Cardiac fibroblast (primary cell): ENCODE data around the gene ZNF365.

Experiments used
- DNase-seq, 2 donors: peaks; one replicate each; pipeline versions ENCODE4 v3.0.0 to v3.0.0-alpha.2; 2010; ENCODE audit warnings: low read depth in 2 of 2
- H3K4me3 ChIP-seq, 2 donors: replicated peaks in 1 of 2; 1 replicate in 1 of 2; 2 replicates in 1 of 2; pipeline ENCODE4 v1.5.1; 2011; ENCODE audit warnings: low read depth in 2 of 2, low read length in 2 of 2, mild to moderate bottlenecking in 2 of 2, moderate library complexity in 1 of 2
- TF ChIP-seq, protein P1 (sequence below): IDR thresholded peaks from one replicate; pipeline ENCODE4 v1.5.1; 2011; ENCODE audit warnings: low read depth, mild to moderate bottlenecking, low read length, inconsistent platforms

The ZNF365 gene

DNA sequence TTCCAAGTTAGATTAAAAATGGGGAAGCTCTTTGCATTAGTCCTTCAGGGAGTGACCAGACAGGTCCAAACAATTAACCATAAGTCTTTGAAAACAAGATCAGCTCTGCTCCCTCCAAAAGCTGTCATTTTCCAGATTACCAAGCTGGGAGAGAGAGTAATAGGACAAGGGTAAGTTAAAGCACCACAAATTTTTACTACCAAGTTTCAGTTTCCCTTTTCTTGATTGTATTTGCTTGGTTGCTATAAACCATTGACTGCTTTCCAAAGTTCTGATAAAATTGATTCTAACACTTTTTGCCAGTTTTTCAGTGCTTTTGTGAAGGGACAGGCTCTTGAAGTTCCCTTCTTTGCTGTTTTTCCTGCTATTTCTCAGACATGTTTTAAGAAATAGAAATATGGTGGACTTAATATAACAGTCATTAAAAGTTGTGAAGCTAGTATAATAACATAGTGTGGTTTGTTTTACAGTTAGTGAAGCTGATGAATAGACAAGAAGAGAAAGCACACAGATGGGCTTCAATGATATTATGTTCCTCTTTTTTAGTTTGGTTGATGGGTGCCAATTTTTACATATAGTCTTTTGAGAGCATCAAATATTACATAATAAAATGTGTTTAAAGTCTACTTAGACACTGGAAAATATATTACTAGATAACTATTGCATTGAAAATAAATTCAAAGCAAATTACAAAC lies 40.0 kb upstream of the ZNF365 start:
- H3K4me3 ChIP-seq, result no peak overlapping the region
- TF ChIP-seq, protein P1, sequence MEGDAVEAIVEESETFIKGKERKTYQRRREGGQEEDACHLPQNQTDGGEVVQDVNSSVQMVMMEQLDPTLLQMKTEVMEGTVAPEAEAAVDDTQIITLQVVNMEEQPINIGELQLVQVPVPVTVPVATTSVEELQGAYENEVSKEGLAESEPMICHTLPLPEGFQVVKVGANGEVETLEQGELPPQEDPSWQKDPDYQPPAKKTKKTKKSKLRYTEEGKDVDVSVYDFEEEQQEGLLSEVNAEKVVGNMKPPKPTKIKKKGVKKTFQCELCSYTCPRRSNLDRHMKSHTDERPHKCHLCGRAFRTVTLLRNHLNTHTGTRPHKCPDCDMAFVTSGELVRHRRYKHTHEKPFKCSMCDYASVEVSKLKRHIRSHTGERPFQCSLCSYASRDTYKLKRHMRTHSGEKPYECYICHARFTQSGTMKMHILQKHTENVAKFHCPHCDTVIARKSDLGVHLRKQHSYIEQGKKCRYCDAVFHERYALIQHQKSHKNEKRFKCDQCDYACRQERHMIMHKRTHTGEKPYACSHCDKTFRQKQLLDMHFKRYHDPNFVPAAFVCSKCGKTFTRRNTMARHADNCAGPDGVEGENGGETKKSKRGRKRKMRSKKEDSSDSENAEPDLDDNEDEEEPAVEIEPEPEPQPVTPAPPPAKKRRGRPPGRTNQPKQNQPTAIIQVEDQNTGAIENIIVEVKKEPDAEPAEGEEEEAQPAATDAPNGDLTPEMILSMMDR, result no peak
- no peak for DNase-seq

DNA sequence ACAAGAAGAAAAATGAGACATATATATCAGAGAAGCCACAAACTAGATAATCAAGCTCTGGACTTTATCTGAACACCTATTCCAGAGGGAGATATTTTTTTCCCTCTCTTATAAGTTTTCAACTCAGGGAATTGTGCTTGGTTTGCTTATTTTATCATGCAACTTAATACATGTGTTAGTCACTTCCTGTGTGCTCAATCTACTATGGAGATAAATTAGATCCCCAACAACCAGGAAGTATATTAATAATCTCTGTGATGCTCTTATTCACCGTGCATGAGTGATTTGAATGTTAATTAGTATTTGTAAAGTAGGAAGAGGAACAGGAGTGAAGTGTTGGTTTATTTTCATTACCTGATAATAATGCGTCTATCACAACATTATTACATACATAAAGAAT lies 38.8 kb upstream of the ZNF365 start:
- H3K4me3 ChIP-seq, result no peak overlapping the region
- TF ChIP-seq, protein P1, result no peak
- DNase-seq, result peak in 1 of 2 donors; percentile 18

DNA sequence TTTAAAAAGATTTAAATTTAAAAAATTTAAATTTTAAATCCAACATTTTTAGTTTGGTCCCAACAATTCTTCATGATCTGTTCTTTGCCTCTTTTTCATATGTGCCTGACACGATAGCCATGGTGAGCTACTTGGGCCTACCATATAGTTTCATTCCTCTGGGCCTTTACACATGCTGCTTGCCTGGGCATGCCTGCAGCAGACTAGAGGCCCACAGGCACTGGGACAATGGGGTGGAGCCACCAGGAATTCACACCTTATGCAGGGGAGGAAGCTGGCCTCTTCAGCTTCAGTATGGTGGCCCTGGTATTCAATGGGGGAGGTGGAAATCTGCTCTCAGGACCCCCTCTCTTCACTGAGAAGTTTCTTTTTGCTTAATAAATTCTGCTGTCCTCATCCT lies 37.8 kb upstream of the ZNF365 start:
- H3K4me3 ChIP-seq, result no peak overlapping the region
- TF ChIP-seq, protein P1, result no peak
- DNase-seq, result no peak

DNA sequence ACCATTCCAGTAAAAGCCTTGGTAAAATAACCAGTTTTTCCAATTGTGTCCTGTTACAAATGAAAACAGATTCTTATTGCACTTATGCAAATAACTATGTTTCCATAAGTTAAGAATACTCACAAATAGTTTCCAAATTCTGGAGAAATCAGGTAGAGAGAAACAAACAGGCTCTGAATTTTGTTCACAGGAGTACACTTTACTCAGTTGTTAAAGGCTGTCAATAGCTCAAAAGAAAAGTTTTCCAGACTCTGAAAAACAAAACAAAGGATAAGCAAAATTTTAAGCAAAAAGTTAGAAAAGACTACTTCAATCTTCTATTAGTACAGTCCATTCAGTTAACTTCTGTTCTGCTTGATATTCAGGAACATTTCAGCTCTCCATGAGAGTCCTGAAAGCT lies 32.8 kb upstream of the ZNF365 start:
- no peak overlapping the region for H3K4me3 ChIP-seq
- TF ChIP-seq, protein P1, result no peak
- DNase-seq, result no peak

DNA sequence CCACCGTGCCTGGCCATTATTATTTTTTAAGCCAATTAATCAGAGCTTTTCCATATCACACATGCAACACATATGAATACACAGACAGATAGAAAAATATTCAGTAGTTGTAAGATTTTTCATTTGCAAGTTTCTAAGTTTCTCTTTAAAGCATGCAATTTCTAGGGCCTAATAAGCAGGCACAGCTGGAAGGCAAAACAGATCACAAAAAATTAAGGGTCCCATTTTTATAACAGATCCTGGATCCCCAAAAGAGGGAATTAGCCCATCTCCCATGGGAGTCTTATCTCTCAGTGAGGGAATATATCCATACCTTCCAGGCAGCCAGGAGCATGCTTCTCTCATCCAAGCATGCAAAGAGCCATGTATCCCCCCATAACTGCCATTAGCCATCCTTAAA lies 31.2 kb upstream of the ZNF365 start:
- DNase-seq, result no peak
- H3K4me3 ChIP-seq, result no peak overlapping the region
- TF ChIP-seq, protein P1, result no peak

DNA sequence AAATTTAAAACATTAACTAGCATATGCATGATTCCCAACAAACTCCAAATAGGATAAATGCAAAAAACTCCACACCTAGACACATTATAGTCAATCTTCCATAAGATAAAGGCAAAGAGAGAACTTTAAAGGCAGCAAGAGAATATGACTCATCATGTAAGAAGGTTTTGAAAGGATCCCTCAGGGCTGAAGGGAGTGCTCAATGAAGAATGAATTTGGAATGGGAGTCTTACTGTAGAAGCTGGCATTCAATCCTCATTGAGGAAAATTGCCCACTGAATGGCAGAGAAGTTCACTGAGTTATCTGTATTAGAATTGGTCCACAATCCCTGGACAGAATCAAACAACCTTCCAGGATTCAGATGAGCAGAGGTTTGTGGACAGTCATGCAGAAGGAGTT lies 26.1 kb upstream of the ZNF365 start:
- TF ChIP-seq, protein P1, result no peak
- peak in 1 of 2 donors; percentile 17 for DNase-seq
- H3K4me3 ChIP-seq, result no peak overlapping the region
